CD14-positive monocyte (primary cell): ENCODE measurements around the gene KLRD1. TPM values are rescaled to one million over a fixed set of nuclear protein-coding genes. Genes with fewer than 3 reads are reported as not detected.

Experiments used
- DNase-seq, 3 donors: peaks; one replicate each; pipeline ENCODE4 v3.0.0-alpha.2; 2011 to 2022
- H2AFZ ChIP-seq: 2 replicates; pipeline ENCODE4 v1.6.0; 2012; ENCODE audit warnings: mild to moderate bottlenecking, low read depth, low read length, inconsistent platforms; ENCODE audit not compliant: insufficient read depth, poor library complexity, severe bottlenecking
- H3K27ac ChIP-seq, 2 donors: 1 replicate in 1 of 2; 2 replicates in 1 of 2; pipeline ENCODE4 v1.5.1; 2012 to 2013; ENCODE audit warnings: low read length in 2 of 2, control low read depth in 1 of 2, inconsistent platforms in 1 of 2, low read depth in 1 of 2, mild to moderate bottlenecking in 1 of 2
- H3K27me3 ChIP-seq, 2 donors: one replicate each; pipeline versions ENCODE4 v1.6.0 to v1.6.1; 2011 to 2013; ENCODE audit warnings: low read length in 2 of 2; ENCODE audit not compliant: control insufficient read depth in 2 of 2, insufficient read depth in 2 of 2
- H3K36me3 ChIP-seq, 2 donors: replicated peaks in 1 of 2; 1 replicate in 1 of 2; 2 replicates in 1 of 2; pipeline versions ENCODE4 v1.5.1 to v1.6.1; 2012 to 2013; ENCODE audit warnings: low read length in 2 of 2, control low read depth in 1 of 2, inconsistent platforms in 1 of 2, mild to moderate bottlenecking in 1 of 2; ENCODE audit not compliant: insufficient read depth in 2 of 2, control insufficient read depth in 1 of 2
- H3K4me1 ChIP-seq, 2 donors: 1 replicate in 1 of 2; 2 replicates in 1 of 2; pipeline versions ENCODE4 v1.5.1 to v1.6.1; 2012 to 2013; ENCODE audit warnings: low read length in 2 of 2, control low read depth in 1 of 2, inconsistent platforms in 1 of 2, mild to moderate bottlenecking in 1 of 2, moderate library complexity in 1 of 2; ENCODE audit not compliant: insufficient read depth in 2 of 2, control insufficient read depth in 1 of 2
- H3K4me2 ChIP-seq: replicated peaks from 2 replicates; pipeline ENCODE3; 2012; ENCODE audit warnings: low read length, moderate library complexity, mild to moderate bottlenecking; ENCODE audit not compliant: poor library complexity, severe bottlenecking; ENCODE audit errors: extremely low read depth
- H3K4me3 ChIP-seq, 3 experiments: fragments of 200-600 bp in 1 of 3; sonication (generic) in 1 of 3; replicated peaks in 1 of 3; 1 replicate in 2 of 3; 2 replicates in 1 of 3; pipeline ENCODE4 v1.5.1; 2011 to 2013; ENCODE audit warnings: low read length in 3 of 3, mild to moderate bottlenecking in 3 of 3, control low read depth in 2 of 3, low read depth in 2 of 3, inconsistent platforms in 1 of 3, moderate library complexity in 1 of 3
- H3K79me2 ChIP-seq: 2 replicates; pipeline ENCODE4 v1.6.0; 2012; ENCODE audit warnings: mild to moderate bottlenecking, control low read depth, inconsistent platforms, low read length, moderate library complexity; ENCODE audit not compliant: insufficient read depth
- H3K9ac ChIP-seq: 2 replicates; pipeline ENCODE4 v1.6.0; 2017; ENCODE audit warnings: low read length, mild to moderate bottlenecking; ENCODE audit not compliant: insufficient read depth, poor library complexity, severe bottlenecking
- H3K9me3 ChIP-seq, 2 donors: replicated peaks in 1 of 2; 1 replicate in 1 of 2; 2 replicates in 1 of 2; pipeline versions ENCODE4 v1.5.1 to v1.6.1; 2012 to 2013; ENCODE audit warnings: low read length in 2 of 2, control low read depth in 1 of 2; ENCODE audit not compliant: control insufficient read depth in 1 of 2, insufficient read depth in 1 of 2
- H4K20me1 ChIP-seq: 2 replicates; pipeline ENCODE4 v1.6.0; 2012; ENCODE audit warnings: mild to moderate bottlenecking, low read length, control low read depth, moderate library complexity; ENCODE audit not compliant: insufficient read depth
- H3K27ac Mint-ChIP-seq, 7 donors: one replicate each; pipeline ENCODE4 v1.8.0; 2020; ENCODE audit warnings: mild to moderate bottlenecking in 7 of 7, mixed read lengths in 7 of 7, moderate library complexity in 6 of 7, inconsistent platforms in 2 of 7
- H3K27me3 Mint-ChIP-seq, 3 donors: one replicate each; pipeline ENCODE4 v1.8.0; 2021 to 2022; ENCODE audit warnings: low read depth in 3 of 3, mild to moderate bottlenecking in 3 of 3, mixed read lengths in 3 of 3, moderate library complexity in 3 of 3, inconsistent platforms in 1 of 3
- H3K36me3 Mint-ChIP-seq, 2 donors: one replicate each; pipeline ENCODE4 v1.8.0; 2020; ENCODE audit warnings: mixed read lengths in 2 of 2, inconsistent platforms in 1 of 2, mild to moderate bottlenecking in 1 of 2
- H3K4me1 Mint-ChIP-seq: one replicate; pipeline ENCODE4 v1.8.0; 2020; ENCODE audit warnings: mild to moderate bottlenecking, mixed read lengths
- H3K4me3 Mint-ChIP-seq, 2 donors: one replicate each; pipeline ENCODE4 v1.8.0; 2020; ENCODE audit warnings: mild to moderate bottlenecking in 2 of 2, mixed read lengths in 2 of 2, moderate library complexity in 1 of 2
- H3K9me3 Mint-ChIP-seq, 7 donors: one replicate each; pipeline ENCODE4 v1.8.0; 2020 to 2022; ENCODE audit warnings: mixed read lengths in 7 of 7, mild to moderate bottlenecking in 6 of 7, moderate library complexity in 6 of 7, inconsistent platforms in 2 of 7
- WGBS: methylation state at CpG from one replicate; pipeline ENCODE4 v1.1.5; 2013; ENCODE audit warnings: missing lambda C conversion rate; ENCODE audit not compliant: insufficient coverage; 5-methylcytosine and 5-hydroxymethylcytosine counted together
- intact Hi-C, 2 donors: fragments of 100-400 bp; cut with micrococcal nuclease; formaldehyde crosslinking; loops; one replicate each; pipeline versions ENCODE4 v1.15.0 to v1.15.1; 2023
- polyA plus RNA-seq, 3 donors: library from polyadenylated mRNA; depleted of rRNA in 1 of 3; unstranded in 2 of 3; stranded (reverse) in 1 of 3; fragments of 300-500 nt in 2 of 3; fragments of >200 nt in 1 of 3; fragmentation: Illumina TruSeq in 2 of 3; gene quantifications; 1 replicate in 2 of 3; 2 replicates in 1 of 3; pipeline ENCODE4 v1.2.3, GENCODE V29; 2012 to 2021
- TF ChIP-seq, protein P1 (sequence below): fragments of 200-600 bp; IDR thresholded peaks from one replicate; pipeline ENCODE4 v1.8.0; 2022; ENCODE audit warnings: antibody characterized with exemption, mild to moderate bottlenecking

The KLRD1 gene
- polyA plus RNA-seq, 3 donors, result 0.08 to 0.79 (median 0.51) TPM

DNA sequence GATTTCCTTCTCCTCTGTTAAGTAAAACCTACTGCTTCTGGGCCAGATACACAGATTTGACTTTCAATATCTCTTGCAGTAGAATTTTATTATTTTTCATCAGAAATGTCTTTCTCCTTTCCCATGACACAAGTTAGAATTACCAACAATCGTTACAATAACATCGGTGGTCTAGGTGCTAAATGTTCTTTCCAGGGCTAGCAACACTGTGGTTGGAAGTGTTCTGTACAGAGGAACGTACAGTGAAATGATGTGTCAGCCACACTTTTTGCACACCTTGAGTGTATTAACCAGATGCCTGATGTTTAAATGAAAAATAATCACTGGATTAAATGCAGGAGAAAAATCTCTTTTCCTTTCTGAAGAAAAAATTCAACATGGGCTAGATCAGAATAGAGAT, 27.7 kb upstream of the KLRD1 start:
- H3K4me1 ChIP-seq, result no peaks in the 10 kb centered on the region
- intact Hi-C loops, result no loop called here

DNA sequence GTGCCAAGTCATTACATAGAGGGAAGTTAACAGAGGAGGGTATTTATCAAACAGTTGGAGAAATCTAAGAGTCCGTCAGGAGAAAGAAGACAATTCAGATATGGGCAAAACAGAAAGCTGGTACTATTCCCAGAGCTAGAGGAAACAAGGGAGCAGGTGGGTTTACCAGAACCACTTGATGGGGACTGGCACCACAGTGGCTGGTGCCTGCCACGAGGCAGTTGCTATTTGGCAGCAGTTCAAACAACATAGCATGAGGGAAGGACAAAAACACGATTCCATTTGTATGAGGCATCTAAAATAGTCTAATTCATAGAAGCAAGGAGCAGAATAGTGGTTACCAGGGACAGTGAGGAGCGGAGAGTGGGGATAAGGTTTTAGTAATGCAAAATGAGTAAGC, 24.6 kb upstream of the KLRD1 start:
- H3K9me3 Mint-ChIP-seq, result peaks cover 0 to 5% (median 0%) of the 10 kb centered on the region in 7 donors
- no peaks in the 10 kb centered on the region for H3K36me3 ChIP-seq
- intact Hi-C loops, result no loop called here
- H3K4me1 Mint-ChIP-seq, result peaks cover 6% of the 10 kb centered on the region
- H3K4me2 ChIP-seq, result no peak overlapping the region
- 9% methylated on average over 2 of the region's 4 CpGs for WGBS
- H4K20me1 ChIP-seq, result no peaks in the 10 kb centered on the region
- H3K9ac ChIP-seq, result no peak overlapping the region
- peak overlapping the region in 1 of 2 donors; percentile 5 for H3K4me3 Mint-ChIP-seq
- no peak overlapping the region for H3K27ac ChIP-seq
- no peaks in the 10 kb centered on the region for H3K79me2 ChIP-seq
- TF ChIP-seq, protein P1, sequence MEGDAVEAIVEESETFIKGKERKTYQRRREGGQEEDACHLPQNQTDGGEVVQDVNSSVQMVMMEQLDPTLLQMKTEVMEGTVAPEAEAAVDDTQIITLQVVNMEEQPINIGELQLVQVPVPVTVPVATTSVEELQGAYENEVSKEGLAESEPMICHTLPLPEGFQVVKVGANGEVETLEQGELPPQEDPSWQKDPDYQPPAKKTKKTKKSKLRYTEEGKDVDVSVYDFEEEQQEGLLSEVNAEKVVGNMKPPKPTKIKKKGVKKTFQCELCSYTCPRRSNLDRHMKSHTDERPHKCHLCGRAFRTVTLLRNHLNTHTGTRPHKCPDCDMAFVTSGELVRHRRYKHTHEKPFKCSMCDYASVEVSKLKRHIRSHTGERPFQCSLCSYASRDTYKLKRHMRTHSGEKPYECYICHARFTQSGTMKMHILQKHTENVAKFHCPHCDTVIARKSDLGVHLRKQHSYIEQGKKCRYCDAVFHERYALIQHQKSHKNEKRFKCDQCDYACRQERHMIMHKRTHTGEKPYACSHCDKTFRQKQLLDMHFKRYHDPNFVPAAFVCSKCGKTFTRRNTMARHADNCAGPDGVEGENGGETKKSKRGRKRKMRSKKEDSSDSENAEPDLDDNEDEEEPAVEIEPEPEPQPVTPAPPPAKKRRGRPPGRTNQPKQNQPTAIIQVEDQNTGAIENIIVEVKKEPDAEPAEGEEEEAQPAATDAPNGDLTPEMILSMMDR, result no peak
- no peaks in the 10 kb centered on the region for H3K36me3 Mint-ChIP-seq
- H3K4me1 ChIP-seq, result no peaks in the 10 kb centered on the region
- peaks cover 0 to 4% (median 2%) of the 10 kb centered on the region in 3 donors for H3K27me3 Mint-ChIP-seq
- no peaks in the 10 kb centered on the region for H3K27me3 ChIP-seq
- DNase-seq, result no peak
- H3K9me3 ChIP-seq, result no peaks in the 10 kb centered on the region
- no peak overlapping the region for H2AFZ ChIP-seq
- H3K4me3 ChIP-seq, result no peak overlapping the region
- H3K27ac Mint-ChIP-seq, result no peak overlapping the region

More for the DNA sequence above, 27.7 kb upstream of the KLRD1 start:
- no peaks in the 10 kb centered on the region for H3K36me3 Mint-ChIP-seq
- Histone ChIP-seq H3K36me3 (no peaks in the 10 kb centered on the region), H3K4me3 (no peak overlapping the region), H3K79me2 (no peaks in the 10 kb centered on the region), H3K9me3 (no peaks in the 10 kb centered on the region), H3K4me2 (no peak overlapping the region), H2AFZ (no peak overlapping the region), H3K27me3 (no peaks in the 10 kb centered on the region), H3K27ac (no peak overlapping the region), H4K20me1 (no peaks in the 10 kb centered on the region), H3K9ac (no peak overlapping the region)
- no peak overlapping the region for H3K4me3 Mint-ChIP-seq
- TF ChIP-seq, protein P1, result no peak
- H3K4me1 Mint-ChIP-seq, result peaks cover 6% of the 10 kb centered on the region
- peaks cover 0 to 4% (median 2%) of the 10 kb centered on the region in 3 donors for H3K27me3 Mint-ChIP-seq
- no CpG with 5 or more reads among the region's 3 CpGs for whole genome bisulfite sequencing
- peaks cover 0 to 5% (median 0%) of the 10 kb centered on the region in 7 donors for H3K9me3 Mint-ChIP-seq
- H3K27ac Mint-ChIP-seq, result no peak overlapping the region
- no peak for DNase-seq
